ENCODE measurements around the gene CMSS1. TPM values are rescaled to one million over a fixed set of nuclear protein-coding genes. Genes with fewer than 3 reads are reported as not detected.
"Not testable (repeated sequence)": the region's sequence is repeated elsewhere in the genome, so short reads cannot be mapped to it uniquely, and the experiment has no call there.

CMSS1 gene
- total RNA-seq, 1 experiment from 2014 or later, result 35.7 TPM

- in situ Hi-C loops (cut with HindIII; ENCODE audit: low sequenced_read_pairs); DNase-seq (ENCODE audit: low spot score): not testable (repeated sequence)
These were observed 233.9 kb downstream of the CMSS1 start for GRCh38 chr3:100051513-100051912.

DNA sequence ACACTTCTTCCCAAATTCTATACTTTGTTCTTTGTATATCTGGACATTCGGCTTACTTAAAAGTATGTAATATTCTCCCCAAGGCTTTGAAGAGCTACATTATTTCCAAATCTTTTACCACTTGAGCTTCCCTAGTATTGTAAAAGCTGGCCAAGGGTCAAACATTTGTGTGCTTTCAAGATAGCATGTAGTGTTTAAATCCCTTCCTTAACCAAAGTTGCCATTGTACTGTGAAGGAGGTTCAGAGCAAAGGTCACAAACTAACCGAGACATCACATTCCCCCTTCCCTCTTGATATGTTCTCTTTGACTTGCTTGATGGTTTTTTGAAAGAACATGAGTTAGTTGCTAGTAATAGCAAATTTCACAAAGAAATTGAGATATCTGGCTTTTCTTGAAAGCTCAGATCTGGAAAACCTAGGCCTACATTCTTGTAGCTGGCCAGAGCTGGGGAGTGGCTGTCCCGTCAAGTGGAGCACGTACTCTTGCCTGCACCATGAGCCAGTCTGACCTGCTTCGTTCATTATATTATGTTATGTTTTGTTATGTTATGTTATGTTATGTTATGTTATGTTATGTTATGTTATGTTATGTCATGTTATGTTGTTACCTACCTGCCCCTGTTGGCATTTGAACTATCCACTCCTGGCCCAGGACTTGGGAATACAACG is 236.4 kb downstream of the CMSS1 start:
- in situ Hi-C loops (cut with HindIII; ENCODE audit: low sequenced_read_pairs), result no loop called here

DNA sequence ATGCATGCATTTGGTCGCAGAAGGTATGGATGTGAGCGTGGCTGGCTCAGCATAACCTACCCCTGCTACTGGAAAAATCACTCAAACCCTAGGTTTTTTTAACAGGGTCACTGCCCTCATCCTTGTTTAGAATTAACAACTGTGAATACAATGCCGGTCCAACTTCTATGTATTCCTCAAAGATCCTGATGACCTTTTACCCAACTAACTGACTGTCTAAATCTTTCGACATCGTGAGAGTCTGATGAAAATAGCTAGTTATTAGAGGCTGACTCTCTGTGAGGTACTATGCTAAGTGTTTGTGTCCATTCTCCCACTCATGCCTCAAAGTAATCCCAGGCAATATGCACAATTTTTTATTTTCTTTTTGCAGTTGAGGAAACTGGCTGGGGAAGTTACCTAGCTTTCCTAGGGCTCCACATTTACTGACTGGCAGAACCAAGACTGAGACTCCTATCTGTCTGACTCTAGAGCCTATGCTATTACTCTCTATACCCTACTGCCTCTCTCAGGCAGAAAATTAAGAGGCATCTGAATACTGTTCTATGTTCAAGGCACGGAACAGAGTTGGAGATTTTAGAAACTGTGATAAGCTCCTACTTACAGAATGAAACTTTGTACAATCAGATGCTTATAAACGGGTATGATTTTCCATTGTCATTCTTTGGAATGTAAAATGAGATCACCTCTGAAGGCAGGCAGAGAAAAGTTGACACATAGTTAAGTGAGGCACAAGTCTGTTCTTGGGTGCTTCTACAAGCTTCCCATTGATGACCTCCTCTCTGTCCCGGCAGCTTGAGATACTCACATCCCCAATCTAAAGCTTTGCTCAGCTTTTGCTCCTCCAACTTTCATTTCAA is 240.3 kb downstream of the CMSS1 start:
- no peak for DNase-seq (ENCODE audit: low spot score)
- in situ Hi-C loops (cut with HindIII; ENCODE audit: low sequenced_read_pairs), result no loop called here

More for the DNA sequence above, 236.4 kb downstream of the CMSS1 start:
- no peak for DNase-seq (ENCODE audit: low spot score)

DNA sequence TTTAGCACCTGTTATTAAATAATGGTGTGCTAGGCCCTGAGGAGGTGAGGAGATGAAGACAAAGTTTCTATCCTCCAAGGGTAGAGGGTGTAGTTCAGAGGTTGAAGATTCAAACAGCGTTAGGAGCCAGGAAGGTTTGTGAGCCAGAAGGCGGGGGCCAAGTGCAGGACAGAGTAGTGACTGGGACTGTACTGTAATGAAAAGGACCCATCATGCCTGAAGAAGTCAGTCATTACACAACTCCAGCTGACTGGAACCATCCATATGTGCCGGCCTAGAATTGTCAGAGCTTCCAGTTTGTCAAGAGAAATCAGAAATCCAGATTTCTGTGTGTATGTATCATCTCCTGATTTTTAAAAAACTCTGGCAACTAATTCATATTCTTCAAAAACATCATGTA is 241.8 kb downstream of the CMSS1 start:
- in situ Hi-C loops (cut with HindIII; ENCODE audit: low sequenced_read_pairs), result no loop called here

DNA sequence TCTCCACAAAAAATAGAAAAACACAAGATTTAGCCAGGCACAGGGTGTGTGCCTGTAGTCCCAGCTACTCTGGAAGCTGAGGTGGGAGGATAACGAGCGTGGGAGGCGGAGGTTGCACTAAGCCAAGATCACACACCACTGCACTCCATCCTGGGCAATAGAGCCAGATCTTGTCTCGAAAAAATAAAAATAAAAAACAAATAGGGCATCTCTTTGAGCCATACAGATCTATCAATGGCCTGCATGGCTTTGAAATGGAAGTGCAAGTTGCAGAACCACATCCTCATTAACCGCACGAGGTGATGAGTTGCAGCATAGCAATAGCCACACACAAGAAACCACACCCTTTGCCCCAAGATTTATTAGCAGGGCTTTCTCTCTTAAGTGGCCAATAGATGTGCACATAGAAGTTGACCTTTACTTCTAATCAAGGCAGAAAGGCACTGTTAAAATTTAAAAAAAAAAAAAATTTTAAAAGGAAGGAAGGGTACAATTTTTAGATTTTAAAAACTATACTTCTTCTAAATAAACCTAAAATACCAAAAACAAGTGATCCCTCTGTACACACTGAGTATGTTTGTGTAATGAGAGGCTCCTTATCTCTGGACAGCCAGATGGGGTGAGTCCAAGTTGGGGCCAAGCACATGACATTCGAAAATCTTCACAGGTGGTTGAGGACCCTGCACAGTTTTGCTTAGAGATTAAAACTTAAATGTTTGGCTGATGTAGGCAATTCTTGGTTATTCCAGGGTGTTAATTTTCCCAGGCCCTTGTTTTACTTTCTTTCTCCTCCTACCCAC is 243.2 kb downstream of the CMSS1 start:
- in situ Hi-C loops (cut with HindIII; ENCODE audit: low sequenced_read_pairs), result no loop called here
- no peak for DNase-seq (ENCODE audit: low spot score)

More for the DNA sequence above, 241.8 kb downstream of the CMSS1 start:
- no peak for DNase-seq (ENCODE audit: low spot score)

- in situ Hi-C loops (cut with HindIII; ENCODE audit: low sequenced_read_pairs), result no loop called here
- no peak for DNase-seq (ENCODE audit: low spot score)
These were observed 245.0 kb downstream of the CMSS1 start for GRCh38 chr3:100062665-100063064.

- in situ Hi-C loops (cut with HindIII; ENCODE audit: low sequenced_read_pairs), result no loop called here
- no peak for DNase-seq (ENCODE audit: low spot score)
These were observed 246.3 kb downstream of the CMSS1 start for GRCh38 chr3:100063929-100064461.

DNA sequence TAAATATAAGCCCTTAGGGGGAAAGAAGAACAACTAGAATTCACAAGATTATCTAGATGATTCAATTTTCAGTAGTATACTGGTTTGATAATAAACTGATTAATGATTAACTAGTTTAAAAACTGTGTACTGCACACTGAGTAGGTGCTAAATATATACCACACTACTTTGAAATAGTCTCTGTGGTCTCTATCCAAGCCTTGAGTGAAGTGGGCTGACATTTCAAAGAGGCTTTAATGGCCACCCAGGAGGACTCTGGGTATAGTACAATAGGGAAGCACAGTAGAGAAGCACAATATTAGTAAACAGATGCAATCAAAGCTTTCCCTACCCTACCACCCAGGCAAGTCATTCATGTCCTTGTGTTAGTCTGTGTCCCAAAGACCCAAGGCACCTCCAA is 249.9 kb downstream of the CMSS1 start:
- no peak for DNase-seq (ENCODE audit: low spot score)
- in situ Hi-C loops (cut with HindIII; ENCODE audit: low sequenced_read_pairs), result no loop called here

DNA sequence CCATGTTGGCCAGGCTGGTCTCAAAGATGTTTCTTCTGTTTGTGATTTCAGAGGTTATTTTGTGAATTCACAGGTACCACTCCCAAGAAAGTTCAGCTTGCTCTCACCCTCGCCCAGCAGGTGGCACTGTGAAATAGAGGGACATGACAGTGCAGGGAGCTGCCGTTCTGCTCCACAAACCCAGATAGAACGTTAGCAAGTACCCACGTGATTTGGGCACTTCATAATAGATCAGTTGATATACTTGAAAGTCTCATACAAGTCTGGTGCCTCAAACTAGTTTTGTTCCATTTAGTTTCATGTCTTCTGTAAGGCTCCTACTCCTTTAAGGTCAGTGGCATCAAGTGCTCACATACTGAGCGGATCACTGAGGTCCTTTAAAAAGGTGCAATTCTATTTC is 251.2 kb downstream of the CMSS1 start:
- DNase-seq (ENCODE audit: low spot score), result peak; percentile 30
- in situ Hi-C loops (cut with HindIII; ENCODE audit: low sequenced_read_pairs), result no loop called here

- no peak for DNase-seq (ENCODE audit: low spot score)
- in situ Hi-C loops (cut with HindIII; ENCODE audit: low sequenced_read_pairs), result no loop called here
These were observed 251.8 kb downstream of the CMSS1 start for GRCh38 chr3:100069472-100069871.

DNA sequence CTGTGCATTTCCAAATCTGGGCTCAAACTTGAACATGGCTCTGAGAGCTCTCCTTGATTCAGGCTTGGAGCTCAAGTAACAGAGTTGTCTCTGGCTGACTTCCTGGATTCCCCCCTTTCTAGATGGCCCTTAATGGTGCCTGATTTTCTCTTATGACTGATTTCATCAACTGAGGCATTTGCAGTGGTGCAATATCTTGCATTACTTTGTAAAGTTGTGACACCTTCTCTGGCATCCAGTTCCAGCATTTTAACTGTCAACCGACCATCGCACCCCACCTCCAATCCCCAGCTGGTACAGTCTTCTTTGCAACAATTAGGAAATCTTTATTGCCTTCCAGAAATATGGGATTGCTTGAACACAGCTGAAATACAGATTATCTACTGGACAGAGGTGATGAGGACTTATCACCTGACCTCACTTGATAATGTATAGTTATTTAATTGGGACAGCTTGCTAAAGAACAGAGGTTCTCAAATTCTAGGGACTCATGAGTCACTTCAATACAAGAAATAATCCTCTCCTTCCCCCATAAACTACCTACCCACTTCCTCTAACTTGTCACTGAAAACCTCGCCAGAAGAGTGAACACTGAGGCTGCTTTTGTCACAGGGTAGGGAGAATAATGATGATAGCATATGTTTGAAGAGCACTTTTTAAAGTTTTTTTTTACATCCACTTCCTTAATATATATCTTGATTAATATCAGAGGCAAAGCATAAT is 254.8 kb downstream of the CMSS1 start:
- DNase-seq (ENCODE audit: low spot score), result no peak

GRCh38 chr3:100073049-100073713 is 255.5 kb downstream of the CMSS1 start:
- in situ Hi-C loops (cut with HindIII; ENCODE audit: low sequenced_read_pairs), result no loop called here
- no peak for DNase-seq (ENCODE audit: low spot score)

More for the DNA sequence above, 254.8 kb downstream of the CMSS1 start:
- in situ Hi-C loops (cut with HindIII; ENCODE audit: low sequenced_read_pairs), result no loop called here

DNA sequence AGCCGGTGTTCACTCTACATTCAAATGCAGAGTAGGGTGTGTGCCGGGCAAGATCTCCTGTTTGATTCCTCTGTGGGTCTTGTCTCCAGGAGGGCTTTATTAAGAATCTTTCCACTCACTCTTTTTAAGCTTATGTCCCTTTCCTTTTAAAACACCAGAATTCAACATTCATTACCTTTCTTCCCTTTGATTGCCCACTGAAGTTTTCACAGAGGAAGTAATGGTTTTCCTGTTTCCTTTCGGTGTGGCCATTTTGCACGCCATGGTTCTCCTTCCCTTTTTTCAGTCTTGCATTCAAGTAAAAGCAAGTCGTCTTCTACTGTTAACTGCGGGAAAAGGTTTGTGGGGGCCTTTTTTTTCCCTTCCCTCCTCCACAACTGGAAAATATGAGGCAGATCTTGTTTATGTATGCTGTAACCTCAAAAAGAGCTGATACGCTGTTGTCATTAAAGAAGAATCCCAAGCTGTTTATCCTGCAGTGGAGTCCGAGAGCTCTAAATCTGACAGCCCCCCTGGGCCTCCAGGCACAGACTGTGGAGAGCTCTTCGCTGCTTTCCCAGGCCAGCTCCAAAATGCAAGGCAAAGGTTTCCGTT is 256.1 kb downstream of the CMSS1 start:
- in situ Hi-C loops (cut with HindIII; ENCODE audit: low sequenced_read_pairs), result no loop called here
- DNase-seq (ENCODE audit: low spot score), result peak; percentile 25

DNA sequence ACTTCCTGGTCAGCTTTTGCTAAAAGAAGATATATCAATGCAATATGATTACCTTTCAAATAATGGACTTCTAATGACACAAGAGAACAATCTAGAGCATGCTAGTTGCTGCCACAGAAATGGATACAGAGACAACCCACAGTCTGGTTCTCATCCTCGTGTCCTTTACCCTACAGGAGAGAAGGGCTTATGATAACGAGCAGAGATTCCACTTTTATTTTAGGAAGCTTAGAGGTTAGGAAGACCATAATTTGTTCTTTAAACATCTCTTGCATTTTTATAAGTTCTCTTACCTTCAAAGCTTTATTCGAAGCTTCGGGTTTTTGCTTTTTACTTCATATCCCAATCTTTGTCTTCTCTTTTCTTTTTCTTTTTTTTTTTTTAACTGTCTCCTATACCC is 257.5 kb downstream of the CMSS1 start:
- in situ Hi-C loops (cut with HindIII; ENCODE audit: low sequenced_read_pairs), result no loop called here
- no peak for DNase-seq (ENCODE audit: low spot score)

GRCh38 chr3:100075851-100076730 is 258.4 kb downstream of the CMSS1 start:
- in situ Hi-C loops (cut with HindIII; ENCODE audit: low sequenced_read_pairs), result no loop called here
- DNase-seq (ENCODE audit: low spot score), result no peak

- DNase-seq (ENCODE audit: low spot score), result no peak
- in situ Hi-C loops (cut with HindIII; ENCODE audit: low sequenced_read_pairs), result no loop called here
These were observed 259.3 kb downstream of the CMSS1 start for GRCh38 chr3:100076731-100077529.
